HG02938 (cell line): ENCODE results near the gene MPPED1.

Experiments used
- ATAC-seq: cut with Tn5 transposase; IDR thresholded peaks from one replicate; pipeline ENCODE4 v1.9.1; 2021; ENCODE audit warnings: mild to moderate bottlenecking, moderate library complexity; ENCODE audit not compliant: unreplicated experiment

Gene MPPED1

DNA sequence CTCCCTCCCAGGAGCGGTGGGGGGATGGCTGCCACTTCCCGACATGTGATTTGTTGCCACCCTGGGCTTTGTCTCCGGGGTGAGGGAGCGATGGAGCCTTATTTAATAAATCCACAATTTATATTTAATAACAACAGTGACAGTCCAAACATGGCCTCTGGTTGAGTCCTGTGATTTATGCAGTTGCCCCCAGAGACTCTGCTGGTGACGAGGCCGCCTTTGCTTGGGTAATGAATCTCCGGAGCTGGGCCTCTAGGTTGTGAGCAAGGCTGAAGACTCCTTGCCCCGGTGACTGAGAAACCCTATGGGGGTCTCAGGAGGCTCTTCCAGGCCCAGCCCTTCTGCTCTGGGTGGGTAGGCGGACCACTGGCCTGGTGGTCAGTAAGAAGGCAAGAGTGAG lies 16.7 kb downstream of the MPPED1 start:
- ATAC-seq, result no peak

DNA sequence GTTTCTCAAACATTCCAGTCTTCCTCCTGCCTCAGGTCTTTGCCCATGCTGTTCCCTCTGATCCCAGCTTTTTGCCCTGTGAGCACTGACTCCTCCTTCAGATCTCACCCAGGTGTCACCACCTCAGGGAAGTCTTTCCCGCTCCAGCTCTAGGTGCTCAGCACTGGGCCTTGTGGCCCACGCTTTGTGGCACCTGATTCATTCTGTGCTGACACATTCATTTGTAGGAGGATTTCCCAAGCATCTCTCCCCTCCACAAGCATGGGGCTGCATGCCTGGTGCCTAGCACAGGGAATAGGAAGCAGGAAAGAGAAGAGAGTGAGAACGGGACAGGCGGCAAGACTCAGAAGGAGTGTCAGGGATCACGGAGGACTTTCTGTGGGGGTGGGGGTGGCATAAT lies 17.6 kb downstream of the MPPED1 start:
- no peak for ATAC-seq

DNA sequence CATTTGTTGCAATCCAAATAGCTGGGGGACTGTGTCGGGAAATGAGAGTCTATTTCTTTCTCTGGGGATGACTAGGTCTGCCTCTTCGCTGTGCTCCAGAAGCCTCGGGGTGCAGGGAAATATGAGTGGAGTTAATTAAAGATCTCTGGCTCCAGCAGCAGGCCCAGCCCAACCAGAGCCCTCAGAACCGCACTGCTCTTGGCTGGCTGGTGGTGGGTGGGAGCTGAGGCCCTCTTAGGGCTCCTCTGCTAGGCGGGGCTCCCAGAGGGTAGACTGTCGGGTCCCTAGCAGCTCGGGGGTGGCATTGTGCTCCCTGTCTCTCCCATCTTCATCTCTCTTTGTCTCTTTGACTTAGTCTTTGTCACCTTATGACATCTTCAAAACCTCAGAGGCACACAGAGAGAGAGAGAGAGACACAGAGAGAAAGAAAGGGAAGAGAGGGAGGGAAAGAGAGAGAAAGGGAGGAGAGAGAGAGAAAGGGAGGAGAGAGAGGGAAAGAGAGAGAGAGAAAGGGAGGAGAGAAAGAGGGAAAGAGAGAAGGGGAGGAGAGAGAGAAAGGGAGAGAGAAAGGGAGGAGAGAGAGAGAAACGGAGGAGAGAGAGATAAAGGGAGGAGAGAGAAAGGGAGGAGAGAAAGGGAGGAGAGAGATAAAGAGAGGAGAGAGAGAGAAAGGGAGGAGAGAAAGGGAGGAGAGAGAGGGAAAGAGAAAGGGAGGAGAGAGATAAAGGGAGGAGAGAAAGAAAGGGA lies 20.2 kb downstream of the MPPED1 start:
- no peak for ATAC-seq

DNA sequence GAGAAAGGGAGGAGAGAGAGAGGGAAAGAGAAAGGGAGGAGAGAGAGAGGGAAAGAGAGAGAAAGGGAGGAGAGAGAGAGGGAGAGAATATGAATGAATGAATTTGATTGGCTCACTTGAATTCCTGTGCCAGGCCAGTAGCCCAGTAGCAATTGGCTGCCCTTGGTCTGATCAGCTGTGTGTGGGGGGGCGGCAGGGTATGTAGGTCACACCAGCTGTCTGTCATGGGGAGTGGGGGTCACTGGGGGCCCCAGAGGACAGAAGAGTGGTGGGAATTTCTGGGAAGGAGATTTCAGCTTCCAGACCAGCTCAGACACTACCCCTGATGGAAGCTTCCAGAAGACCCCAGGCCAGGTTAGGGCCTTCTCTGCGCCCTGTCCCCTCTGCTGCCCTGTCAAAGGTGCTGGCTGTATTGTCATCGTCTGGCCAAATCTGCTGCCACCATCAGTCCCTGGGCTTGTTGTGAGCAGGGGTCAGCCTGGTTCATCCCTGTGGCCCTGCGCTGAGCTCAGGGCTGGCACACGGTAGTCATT lies 21.1 kb downstream of the MPPED1 start:
- no peak for ATAC-seq

DNA sequence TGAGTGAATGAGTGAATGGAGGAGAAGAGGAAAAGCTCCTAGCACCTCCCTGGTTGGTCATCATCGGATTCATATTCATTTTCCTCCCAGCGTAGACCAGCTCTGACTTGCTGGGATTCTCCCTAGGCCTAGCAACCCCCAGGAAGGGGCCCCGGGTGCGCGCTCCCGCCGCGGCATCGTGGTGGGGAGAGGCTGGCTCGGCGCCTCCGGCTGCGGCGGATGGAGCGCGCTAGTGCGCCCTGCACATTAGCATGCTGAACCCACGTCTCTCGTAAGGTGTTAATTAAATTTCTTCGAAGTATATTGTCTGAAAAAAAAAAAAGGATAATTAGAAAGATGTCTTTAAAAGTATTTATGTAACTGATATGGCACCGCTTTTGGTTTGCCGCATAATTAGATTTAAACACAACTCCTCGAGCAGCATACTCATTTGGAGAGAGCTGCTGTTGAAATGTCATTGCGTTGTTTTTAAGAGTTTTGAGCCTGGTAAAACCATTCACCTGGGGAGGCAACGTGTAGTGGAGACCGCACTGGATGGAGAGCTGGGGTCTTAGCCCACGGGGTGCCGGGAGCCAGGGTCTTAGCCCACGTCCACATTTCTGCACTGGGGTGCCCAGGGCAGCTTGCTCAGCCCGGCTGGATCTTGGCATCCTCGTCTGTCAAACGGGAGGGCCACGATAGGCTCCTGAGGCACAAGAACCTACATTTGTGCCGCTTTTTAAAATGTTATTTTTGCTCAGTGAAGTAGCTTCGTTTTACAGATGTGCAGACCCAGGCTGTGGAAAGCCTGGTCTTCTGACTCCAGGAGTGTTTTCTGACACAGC lies 21.8 kb downstream of the MPPED1 start:
- ATAC-seq, result no peak

DNA sequence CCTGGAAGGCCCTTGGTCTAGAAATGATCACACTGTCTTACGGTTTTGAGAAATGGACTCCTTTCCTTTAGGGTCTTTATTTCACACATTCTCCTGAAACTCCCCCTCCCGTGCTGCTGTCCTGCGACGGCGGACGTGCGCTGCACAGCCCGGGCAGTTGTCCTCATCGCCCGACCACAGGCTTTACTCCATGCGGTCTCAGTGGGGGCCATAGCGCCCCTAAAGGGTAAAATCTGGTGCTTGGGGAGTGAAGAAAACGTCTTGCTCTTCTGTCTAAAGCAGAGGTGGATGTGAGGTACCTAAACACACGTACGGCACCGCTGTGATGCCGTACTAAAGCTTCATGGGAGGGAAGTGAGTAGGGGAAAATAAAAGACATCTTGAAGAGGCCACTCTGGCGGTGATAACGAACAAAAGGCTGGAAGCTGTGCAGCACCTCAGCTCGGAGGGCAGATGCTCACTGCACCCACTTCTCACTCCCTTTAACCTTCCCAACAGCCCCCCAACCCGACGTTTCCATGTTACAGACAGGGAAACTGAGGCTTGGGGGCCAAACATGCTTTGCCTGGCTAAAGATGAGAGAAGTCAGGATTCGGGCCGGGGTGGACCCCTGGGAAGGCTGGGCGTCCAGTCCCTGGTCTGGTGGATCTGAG lies 22.6 kb downstream of the MPPED1 start:
- ATAC-seq, result no peak

DNA sequence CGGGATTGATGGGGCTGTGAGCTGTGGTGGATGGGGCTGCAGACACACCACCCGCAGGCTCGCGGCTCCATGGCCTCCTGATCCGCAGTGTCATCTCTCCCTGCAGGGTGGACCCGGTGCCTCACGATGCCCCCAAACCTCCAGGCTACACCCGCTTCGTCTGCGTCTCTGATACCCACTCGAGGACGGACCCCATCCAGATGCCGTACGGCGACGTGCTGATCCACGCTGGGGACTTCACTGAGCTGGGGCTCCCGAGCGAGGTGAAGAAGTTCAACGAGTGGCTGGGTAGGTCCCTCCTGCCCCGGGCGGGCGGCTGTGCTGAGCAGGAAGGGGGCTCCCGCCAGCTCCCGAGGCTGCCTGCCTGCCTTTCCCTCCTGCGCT lies 23.1 kb downstream of the MPPED1 start:
- ATAC-seq, result no peak

DNA sequence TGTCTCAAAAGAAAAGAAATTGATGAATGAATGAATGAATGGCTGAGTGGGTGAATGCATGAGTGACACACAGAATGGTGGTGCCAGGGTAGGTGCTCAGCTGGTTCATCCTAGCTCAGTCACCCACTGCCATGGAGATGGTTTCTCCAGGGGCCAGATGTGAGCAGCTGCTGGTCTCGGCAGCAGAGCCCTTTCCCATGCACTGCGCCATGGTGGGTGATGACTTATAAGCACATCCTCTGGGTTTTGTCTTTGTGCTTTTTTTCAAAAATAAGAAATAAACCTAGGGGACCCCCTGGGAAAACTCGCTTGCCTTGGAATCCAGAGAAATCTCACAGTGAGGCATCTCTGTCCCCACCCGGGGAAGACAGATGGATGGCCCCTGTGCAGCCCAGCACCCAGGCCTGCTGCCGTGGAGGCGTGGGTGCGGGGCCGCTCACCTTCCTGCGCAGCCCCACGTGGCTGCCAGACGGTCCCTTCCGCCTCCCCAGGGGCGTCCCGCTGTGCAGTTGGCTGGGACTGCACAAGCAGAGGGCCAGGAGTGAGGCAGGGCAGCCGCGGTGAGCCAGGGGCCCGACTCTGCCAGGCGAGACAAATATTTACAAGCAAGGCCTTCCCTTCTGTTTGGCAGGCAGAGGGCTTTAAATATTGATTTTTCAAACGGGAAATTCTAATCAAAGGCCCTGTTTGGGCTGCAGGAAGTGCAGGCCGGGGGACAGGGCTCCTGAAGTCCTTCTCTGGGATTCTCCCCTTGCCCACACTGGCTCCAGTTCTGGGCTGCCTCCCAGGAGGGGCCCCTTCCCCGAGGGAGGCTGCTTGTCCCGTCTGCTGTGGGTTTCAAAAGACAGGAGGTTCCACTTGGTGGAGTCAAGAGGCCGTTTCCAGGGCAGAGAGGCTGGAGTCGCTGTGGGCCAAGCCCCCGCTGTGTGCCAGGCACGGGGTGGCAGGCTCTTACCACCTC lies 24.3 kb downstream of the MPPED1 start:
- no peak for ATAC-seq

DNA sequence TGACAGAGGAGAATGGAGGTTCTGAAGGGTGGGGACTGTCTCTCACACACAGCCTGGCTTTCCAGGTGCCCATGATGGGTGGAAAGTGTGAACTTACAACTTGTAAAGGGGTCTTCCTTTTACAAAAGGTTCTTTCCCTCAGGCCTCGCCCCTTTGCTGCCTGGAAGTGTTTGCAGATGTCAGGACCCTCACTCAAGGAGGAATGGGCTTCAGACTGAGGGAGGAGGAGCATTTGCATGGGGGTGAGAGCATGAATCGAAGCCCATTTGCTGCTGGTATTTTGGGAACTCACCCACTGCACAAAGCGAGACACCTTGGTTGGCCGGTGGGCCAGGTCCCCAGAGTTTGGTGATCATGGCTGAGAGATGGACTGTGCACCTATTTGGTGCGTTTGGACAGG lies 25.1 kb downstream of the MPPED1 start:
- no peak for ATAC-seq

DNA sequence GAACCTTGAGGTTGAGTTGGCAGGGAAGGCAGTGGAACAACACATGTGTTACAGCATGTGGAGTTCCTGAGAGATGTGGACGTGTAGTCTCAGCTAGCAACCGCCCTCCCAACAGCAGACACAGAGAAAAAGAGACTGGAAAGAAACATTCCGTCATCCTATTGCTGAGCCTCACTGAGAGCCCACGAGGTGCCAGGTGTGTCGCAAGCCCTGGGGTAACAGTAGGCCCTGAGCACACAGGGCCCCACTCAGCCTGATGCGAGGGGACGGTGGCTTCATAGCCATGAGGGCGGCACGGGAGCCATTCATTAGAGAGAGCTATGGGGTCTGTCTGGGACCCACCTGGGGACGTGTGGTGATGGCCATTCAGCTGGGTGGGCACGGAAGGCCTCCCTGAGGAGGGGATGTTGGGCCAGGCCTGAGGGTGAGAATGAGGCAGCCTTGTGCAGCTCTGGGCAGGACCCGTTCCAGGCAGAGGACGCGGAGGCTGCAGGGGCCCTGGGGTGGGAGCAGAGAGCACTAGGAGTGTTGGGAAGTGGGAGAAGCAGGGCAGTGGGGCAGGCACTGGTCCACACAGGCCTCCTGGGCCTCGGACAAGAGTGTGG lies 26.2 kb downstream of the MPPED1 start:
- ATAC-seq, result no peak

DNA sequence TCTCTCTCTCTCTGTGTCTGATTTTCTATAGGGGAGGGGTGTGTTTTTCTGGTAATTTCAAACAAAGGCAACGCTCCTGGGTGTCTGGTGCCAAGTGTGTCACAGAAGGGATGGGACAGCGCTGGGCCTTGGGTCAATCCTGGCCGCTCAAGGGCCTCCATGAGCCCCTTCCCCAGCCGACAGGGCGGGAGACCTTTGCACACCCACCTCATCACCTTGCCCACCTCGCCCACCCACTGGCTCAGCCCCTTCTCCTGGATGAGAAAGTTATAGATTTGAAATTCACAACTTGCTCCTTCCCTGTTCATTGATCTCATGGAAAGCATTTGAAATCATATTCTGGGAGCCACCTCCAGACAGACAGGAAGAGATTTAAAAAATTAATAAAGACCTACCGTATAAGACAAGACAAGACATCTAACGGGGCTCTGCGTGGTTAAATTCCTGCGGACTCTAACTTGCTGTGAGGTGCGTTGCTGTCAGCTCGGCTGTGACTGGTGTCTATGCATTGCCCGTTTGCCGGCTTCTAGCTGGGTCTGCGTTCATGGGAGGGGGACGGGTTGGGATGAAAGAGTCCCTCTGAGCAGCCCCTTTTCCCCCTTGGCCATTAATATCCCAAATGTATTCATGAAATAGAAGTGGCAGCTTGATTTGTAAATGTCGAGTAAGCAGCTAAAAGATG lies 27.0 kb downstream of the MPPED1 start:
- ATAC-seq, result no peak

DNA sequence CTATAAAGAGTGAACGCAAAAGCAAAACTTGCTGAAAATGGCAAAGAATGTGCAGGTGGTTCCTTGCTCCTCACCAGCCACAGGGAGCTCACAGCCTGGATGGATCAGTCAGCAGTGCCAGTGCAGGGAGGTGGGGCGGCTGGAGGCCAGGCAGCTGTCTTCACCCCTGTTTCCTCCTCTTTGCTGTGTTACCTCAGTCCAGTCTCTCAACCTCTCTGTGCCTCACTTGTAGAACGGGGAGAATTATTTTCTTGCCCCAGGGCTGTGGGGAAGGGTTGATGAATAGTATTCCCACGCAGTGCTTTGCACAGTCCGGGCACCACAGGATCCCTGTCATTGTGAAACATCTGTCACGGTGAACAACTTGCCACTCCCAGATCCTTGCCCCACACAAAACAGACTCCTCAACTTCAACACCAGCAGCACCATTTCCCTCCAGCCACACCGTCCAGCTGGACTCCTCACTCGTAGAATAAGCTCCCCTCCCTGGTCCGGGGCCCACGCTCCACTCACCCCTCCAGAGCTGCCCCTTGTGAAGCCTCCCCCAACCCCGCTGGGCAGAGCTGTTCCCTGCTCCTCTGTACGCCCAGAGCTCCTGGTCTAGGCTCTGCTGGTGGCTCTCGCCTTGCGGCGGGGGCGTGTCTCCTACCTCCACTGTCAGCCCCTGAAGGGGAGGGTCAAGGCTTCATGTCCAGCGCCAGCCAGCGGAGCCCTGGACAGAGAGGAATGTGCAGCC lies 27.7 kb downstream of the MPPED1 start:
- ATAC-seq, result no peak

DNA sequence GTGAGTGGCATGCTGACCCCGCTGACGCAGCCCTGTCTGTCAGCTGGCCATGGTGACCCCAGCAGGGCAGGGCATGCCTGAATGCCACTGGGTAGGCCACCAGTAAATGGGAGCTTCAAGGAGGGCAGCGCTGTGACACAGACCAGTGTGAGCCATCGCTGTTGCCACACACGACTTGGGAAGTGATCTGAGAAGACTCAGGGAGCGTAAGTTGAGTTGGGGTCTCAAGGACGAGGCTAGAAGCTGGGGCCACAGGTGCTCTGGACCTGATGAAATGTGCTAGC lies 28.2 kb downstream of the MPPED1 start:
- ATAC-seq, result no peak

DNA sequence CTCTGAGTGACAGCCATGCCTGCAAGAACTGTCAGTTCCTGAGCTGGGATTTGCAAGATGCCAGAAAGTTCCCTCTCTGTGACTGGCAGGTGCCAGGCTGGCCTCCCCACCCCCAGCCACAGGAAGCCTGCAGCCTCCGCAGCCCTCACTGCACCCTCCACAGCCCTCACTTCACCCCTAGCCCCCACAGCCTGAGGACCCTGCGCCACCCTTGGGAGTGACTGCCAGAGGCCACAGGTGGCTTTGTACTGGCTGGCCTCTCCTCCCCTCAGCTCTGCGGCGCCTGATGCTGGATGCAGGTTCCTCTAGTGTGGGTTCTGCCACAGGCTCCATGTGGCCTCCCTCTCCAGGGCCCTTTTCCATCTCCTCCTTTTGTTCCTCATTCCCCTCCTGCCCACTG lies 28.7 kb downstream of the MPPED1 start:
- no peak for ATAC-seq

DNA sequence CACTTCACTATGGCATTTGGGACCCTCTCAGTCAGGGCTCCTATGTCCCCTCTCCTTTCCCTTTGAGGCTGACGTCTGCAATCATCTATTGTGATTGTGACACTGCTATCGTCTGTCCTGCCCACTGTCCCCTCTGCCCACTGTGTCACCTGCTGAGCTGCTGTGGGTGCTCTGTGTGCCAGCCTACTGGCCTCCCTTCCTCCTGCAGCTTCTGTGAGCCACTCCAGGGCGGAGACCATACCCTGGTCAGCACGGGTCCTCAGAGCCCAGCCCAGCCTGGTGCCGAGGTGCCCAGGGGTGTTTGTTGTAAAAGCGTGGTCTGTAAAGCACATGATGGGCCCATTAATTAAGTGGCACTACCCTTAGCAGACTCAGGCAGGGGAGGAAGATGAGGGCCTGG lies 29.4 kb downstream of the MPPED1 start:
- ATAC-seq, result no peak

DNA sequence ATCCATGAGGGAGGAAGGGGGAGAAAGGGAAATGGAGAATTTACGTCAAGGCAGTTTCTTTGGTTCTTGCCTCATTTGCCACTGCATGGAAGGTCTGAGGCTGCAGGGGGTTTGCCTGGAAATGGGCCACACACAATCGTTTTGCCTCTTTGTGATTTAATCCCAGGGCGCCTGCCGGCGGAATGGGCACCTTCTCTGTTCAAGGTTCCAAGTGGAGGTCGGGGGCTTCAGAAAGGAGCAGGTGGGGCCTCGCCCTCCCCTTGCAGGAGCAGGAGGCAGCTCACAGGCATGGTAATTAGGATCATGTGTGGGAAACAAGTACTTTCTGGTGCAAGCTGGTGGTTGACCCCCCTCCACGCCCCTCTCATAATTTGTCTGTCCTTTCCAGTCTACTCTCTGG lies 29.9 kb downstream of the MPPED1 start:
- ATAC-seq, result no peak

DNA sequence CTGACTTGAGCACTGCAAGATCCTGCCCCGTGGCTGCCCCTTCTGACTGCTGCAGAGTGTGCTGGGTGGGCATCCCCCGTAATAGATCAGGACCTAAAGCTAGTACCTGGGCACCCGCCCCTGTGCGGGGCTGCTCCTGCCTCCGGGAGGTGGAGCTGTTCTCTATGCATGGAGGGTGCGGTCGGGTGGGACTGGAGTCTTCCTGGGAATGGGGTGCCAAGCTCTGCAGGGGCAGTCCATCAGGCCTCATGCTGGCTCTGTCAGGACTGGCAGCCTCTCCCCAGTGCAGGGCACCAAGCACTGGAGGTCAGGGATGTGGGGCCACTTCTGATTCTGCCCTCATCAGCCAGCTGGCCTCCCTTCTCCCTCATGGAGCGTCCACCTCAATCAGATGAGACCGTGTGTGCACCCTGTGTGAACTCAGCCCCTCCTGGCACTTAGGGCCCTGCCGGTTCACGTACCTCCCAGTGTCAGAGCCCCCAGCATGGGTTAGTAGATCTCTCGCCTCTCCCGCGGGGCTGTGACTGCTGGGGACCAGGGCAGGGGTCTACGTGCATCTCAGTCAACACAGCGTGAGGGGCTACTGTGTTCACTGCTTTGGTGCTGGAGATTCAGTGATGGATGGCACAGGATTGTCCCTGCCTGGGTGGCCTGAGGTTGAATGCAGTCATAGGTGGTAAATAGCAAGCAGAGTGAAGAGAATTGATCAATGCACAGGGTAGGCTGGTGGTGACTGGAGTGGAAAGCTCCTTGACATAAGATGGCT lies 30.8 kb downstream of the MPPED1 start:
- ATAC-seq, result no peak

DNA sequence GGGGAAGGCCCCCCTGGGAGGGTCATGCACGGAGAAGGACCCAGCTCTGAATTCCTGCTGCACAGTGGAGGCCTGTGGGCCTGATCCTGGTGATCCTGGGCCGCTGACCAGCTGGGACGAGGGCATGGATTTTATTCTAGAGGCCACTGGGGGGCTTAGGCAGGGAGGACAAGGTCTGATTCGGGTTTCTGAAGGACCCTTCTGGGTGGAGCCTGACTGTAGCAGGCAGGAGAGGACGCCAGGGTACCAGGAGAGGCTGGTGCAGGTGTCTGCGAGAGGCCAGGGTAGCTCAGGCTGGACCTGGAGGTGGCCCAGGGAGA lies 31.3 kb downstream of the MPPED1 start:
- ATAC-seq, result no peak
